Measurements from ENCODE around the gene CD300LG.
"Not testable (repeated sequence)": the region's sequence is repeated elsewhere in the genome, so short reads cannot be mapped to it uniquely, and the experiment has no call there.

The CD300LG gene, protein sequence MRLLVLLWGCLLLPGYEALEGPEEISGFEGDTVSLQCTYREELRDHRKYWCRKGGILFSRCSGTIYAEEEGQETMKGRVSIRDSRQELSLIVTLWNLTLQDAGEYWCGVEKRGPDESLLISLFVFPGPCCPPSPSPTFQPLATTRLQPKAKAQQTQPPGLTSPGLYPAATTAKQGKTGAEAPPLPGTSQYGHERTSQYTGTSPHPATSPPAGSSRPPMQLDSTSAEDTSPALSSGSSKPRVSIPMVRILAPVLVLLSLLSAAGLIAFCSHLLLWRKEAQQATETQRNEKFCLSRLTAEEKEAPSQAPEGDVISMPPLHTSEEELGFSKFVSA

DNA sequence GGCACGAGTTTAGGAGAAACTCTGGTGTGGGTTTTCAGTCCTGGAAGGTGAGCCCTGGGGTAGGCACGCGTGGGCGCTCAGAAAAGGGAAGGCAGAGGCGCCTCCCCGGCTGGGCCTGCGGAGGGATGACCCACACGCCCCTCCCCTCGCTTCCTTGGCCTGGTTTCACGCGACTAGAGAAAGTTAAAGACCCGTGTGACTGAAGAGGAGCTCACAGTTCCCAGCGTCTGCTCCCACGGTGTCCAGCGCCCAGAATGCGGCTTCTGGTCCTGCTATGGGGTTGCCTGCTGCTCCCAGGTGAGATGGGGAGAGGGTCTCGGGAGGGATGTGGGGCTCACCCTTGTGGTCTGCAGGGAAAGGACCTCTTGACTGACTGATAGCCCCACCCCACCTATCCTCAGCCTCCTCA lies at the start of gene CD300LG:
Gene CD300LG, plus strand, starts transcription at position 214 of the 409 bp plus-strand sequence. Its CDS starts 41 bp downstream, at position 255.
- Histone ChIP-seq H3K9ac (ENCODE audit: low read length) (no peak within 1 kb of the TSS), H3K27ac (ENCODE audit: low read depth, low read length) (no peak within 1 kb of the TSS), H3K27me3 (ENCODE audit: control insufficient read depth, insufficient read depth, low read length) (peaks cover 2% of the 10 kb centered on the region), H3K36me3 (ENCODE audit: control insufficient read depth, insufficient read depth, low read length) (no peaks in the 10 kb centered on the region), H3K4me1 (ENCODE audit: control insufficient read depth, insufficient read depth, low read length) (no peaks in the 10 kb centered on the region), H3K4me3 (ENCODE audit: low read length) (no peak within 1 kb of the TSS)

DNA sequence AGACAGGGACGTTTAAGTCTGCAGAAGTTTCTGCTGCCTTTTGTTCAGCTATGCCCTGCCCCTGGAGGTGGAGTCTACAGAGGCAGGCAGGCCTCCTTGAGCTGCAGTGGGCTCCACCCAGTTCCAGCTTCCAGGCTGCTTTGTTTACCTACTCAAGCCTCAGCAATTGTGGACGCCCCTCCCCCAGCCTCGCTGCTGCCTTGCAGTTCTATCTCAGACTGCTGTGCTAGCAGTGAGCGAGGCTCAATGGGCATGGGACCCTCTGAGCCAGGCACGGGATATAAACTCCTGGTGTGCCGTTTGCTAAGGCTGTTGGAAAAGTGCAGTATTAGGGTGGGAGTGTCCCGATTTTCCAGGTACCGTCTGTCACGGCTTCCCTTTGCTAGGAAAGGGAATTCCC lies 49.0 kb upstream of the CD300LG start:
- H3K4me1 ChIP-seq (ENCODE audit: control insufficient read depth, insufficient read depth, low read length); H3K9ac ChIP-seq (ENCODE audit: low read length); H3K27ac ChIP-seq (ENCODE audit: low read depth, low read length); H3K4me3 ChIP-seq (ENCODE audit: low read length); H3K27me3 ChIP-seq (ENCODE audit: control insufficient read depth, insufficient read depth, low read length); H3K36me3 ChIP-seq (ENCODE audit: control insufficient read depth, insufficient read depth, low read length): not testable (repeated sequence)

- Histone ChIP-seq H3K4me1 (ENCODE audit: control insufficient read depth, insufficient read depth, low read length) (no peaks in the 10 kb centered on the region), H3K4me3 (ENCODE audit: low read length) (no peak overlapping the region), H3K27me3 (ENCODE audit: control insufficient read depth, insufficient read depth, low read length) (no peaks in the 10 kb centered on the region), H3K27ac (ENCODE audit: low read depth, low read length) (no peak overlapping the region), H3K9ac (ENCODE audit: low read length) (no peak overlapping the region), H3K36me3 (ENCODE audit: control insufficient read depth, insufficient read depth, low read length) (no peaks in the 10 kb centered on the region)
Measured at GRCh38 chr17:43799047-43799446, 47.9 kb upstream of the CD300LG start.

DNA sequence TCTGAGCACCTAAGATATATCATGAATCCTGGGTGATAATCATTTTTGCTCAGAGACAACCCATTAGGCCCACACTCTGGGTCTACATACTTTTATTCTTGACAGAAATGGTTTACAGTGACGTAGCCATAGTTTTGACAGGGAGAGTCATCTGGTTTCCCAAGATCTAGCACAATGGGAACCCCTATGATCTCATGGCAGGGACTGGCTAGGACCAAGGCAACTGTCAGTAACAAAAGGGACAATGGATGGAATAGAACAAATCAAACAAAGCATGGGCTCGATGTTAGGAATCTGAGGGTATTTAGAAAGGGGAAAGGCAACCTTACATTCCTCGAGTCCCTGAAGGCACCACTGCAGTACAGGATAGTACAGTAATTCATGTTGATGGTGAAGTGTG lies 46.2 kb upstream of the CD300LG start:
- Histone ChIP-seq H3K36me3 (ENCODE audit: control insufficient read depth, insufficient read depth, low read length) (no peaks in the 10 kb centered on the region), H3K27me3 (ENCODE audit: control insufficient read depth, insufficient read depth, low read length) (no peaks in the 10 kb centered on the region), H3K9ac (ENCODE audit: low read length) (no peak overlapping the region), H3K4me1 (ENCODE audit: control insufficient read depth, insufficient read depth, low read length) (no peaks in the 10 kb centered on the region), H3K4me3 (ENCODE audit: low read length) (no peak overlapping the region), H3K27ac (ENCODE audit: low read depth, low read length) (no peak overlapping the region)

DNA sequence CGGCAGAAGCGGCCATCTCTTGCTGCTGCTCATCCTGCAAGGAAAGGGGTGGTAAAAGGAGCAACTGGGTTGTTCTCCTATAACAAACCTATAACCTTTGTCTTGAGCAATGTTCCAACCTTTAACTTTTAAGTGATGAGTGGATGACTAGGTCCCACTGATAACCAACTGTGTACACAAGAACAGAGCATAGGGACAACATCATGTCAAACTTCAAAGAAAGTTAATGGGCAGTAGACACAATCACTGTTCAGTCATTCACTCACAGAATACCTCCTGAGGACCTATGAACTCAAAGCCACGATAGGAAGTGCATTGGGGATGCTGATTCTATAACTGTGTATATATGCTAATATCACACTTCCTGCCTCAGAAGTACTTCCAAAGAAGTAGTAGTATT lies 45.1 kb upstream of the CD300LG start:
- Histone ChIP-seq H3K36me3 (ENCODE audit: control insufficient read depth, insufficient read depth, low read length) (no peaks in the 10 kb centered on the region), H3K9ac (ENCODE audit: low read length) (no peak overlapping the region), H3K27me3 (ENCODE audit: control insufficient read depth, insufficient read depth, low read length) (no peaks in the 10 kb centered on the region), H3K27ac (ENCODE audit: low read depth, low read length) (no peak overlapping the region), H3K4me1 (ENCODE audit: control insufficient read depth, insufficient read depth, low read length) (no peaks in the 10 kb centered on the region), H3K4me3 (ENCODE audit: low read length) (no peak overlapping the region)

DNA sequence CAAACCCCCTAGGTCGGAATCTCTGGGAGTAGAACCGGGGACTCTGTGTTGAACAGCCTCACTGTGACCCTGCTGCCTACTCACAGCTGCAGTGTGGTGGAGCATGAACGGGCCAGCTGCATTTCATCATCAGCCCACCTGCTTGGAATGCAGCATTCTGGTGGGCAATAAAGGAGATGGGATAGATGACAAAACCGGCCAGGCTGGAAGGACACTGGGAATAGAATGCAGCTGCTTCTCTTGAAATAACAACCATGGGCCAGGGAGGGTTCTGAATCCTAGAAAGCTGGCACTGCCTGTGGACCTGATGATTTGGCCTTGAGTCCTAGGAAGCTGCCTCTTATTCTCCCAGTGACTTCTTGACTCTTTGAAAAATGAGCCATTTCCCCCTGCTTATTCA lies 43.2 kb upstream of the CD300LG start:
- no peaks in the 10 kb centered on the region for H3K4me1 ChIP-seq (ENCODE audit: control insufficient read depth, insufficient read depth, low read length)

GRCh38 chr17:43805117-43805516 lies 41.9 kb upstream of the CD300LG start:
- Histone ChIP-seq H3K36me3 (ENCODE audit: control insufficient read depth, insufficient read depth, low read length) (no peaks in the 10 kb centered on the region), H3K4me3 (ENCODE audit: low read length) (no peak overlapping the region), H3K27ac (ENCODE audit: low read depth, low read length) (no peak overlapping the region), H3K9ac (ENCODE audit: low read length) (no peak overlapping the region), H3K4me1 (ENCODE audit: control insufficient read depth, insufficient read depth, low read length) (no peaks in the 10 kb centered on the region), H3K27me3 (ENCODE audit: control insufficient read depth, insufficient read depth, low read length) (no peaks in the 10 kb centered on the region)

More for the DNA sequence above, 43.2 kb upstream of the CD300LG start:
- H3K9ac ChIP-seq (ENCODE audit: low read length) = no peak overlapping the region
- H3K27me3 ChIP-seq (ENCODE audit: control insufficient read depth, insufficient read depth, low read length) = no peaks in the 10 kb centered on the region
- no peak overlapping the region for H3K4me3 ChIP-seq (ENCODE audit: low read length)
- no peaks in the 10 kb centered on the region for H3K36me3 ChIP-seq (ENCODE audit: control insufficient read depth, insufficient read depth, low read length)
- no peak overlapping the region for H3K27ac ChIP-seq (ENCODE audit: low read depth, low read length)

- no peak overlapping the region for H3K27ac ChIP-seq (ENCODE audit: low read depth, low read length)
- H3K4me3 ChIP-seq (ENCODE audit: low read length) = no peak overlapping the region
- H3K27me3 ChIP-seq (ENCODE audit: control insufficient read depth, insufficient read depth, low read length) = no peaks in the 10 kb centered on the region
- H3K4me1 ChIP-seq (ENCODE audit: control insufficient read depth, insufficient read depth, low read length) = no peaks in the 10 kb centered on the region
- no peak overlapping the region for H3K9ac ChIP-seq (ENCODE audit: low read length)
- H3K36me3 ChIP-seq (ENCODE audit: control insufficient read depth, insufficient read depth, low read length) = no peaks in the 10 kb centered on the region
Measured at GRCh38 chr17:43808076-43808475, 38.9 kb upstream of the CD300LG start.

GRCh38 chr17:43809121-43809520 lies 37.9 kb upstream of the CD300LG start:
- no peak overlapping the region for H3K4me3 ChIP-seq (ENCODE audit: low read length)
- no peaks in the 10 kb centered on the region for H3K36me3 ChIP-seq (ENCODE audit: control insufficient read depth, insufficient read depth, low read length)
- no peak overlapping the region for H3K27ac ChIP-seq (ENCODE audit: low read depth, low read length)
- H3K4me1 ChIP-seq (ENCODE audit: control insufficient read depth, insufficient read depth, low read length) = no peaks in the 10 kb centered on the region
- H3K9ac ChIP-seq (ENCODE audit: low read length) = no peak overlapping the region
- no peaks in the 10 kb centered on the region for H3K27me3 ChIP-seq (ENCODE audit: control insufficient read depth, insufficient read depth, low read length)

GRCh38 chr17:43810226-43810715 lies 36.7 kb upstream of the CD300LG start:
- Histone ChIP-seq H3K27me3 (ENCODE audit: control insufficient read depth, insufficient read depth, low read length) (no peaks in the 10 kb centered on the region), H3K9ac (ENCODE audit: low read length) (no peak overlapping the region), H3K4me3 (ENCODE audit: low read length) (no peak overlapping the region), H3K36me3 (ENCODE audit: control insufficient read depth, insufficient read depth, low read length) (no peaks in the 10 kb centered on the region), H3K27ac (ENCODE audit: low read depth, low read length) (no peak overlapping the region), H3K4me1 (ENCODE audit: control insufficient read depth, insufficient read depth, low read length) (no peaks in the 10 kb centered on the region)

GRCh38 chr17:43810823-43811222 lies 36.2 kb upstream of the CD300LG start:
- Histone ChIP-seq H3K27ac (ENCODE audit: low read depth, low read length) (no peak overlapping the region), H3K9ac (ENCODE audit: low read length) (no peak overlapping the region), H3K4me1 (ENCODE audit: control insufficient read depth, insufficient read depth, low read length) (no peaks in the 10 kb centered on the region), H3K4me3 (ENCODE audit: low read length) (no peak overlapping the region), H3K27me3 (ENCODE audit: control insufficient read depth, insufficient read depth, low read length) (no peaks in the 10 kb centered on the region), H3K36me3 (ENCODE audit: control insufficient read depth, insufficient read depth, low read length) (no peaks in the 10 kb centered on the region)

GRCh38 chr17:43812396-43813265 lies 34.3 kb upstream of the CD300LG start:
- H3K27me3 ChIP-seq (ENCODE audit: control insufficient read depth, insufficient read depth, low read length) = no peaks in the 10 kb centered on the region
- no peak overlapping the region for H3K27ac ChIP-seq (ENCODE audit: low read depth, low read length)
- H3K36me3 ChIP-seq (ENCODE audit: control insufficient read depth, insufficient read depth, low read length) = no peaks in the 10 kb centered on the region

More at GRCh38 chr17:43812396-43813265, 34.3 kb upstream of the CD300LG start:
- Histone ChIP-seq H3K4me1 (ENCODE audit: control insufficient read depth, insufficient read depth, low read length) (no peaks in the 10 kb centered on the region), H3K9ac (ENCODE audit: low read length) (no peak overlapping the region), H3K4me3 (ENCODE audit: low read length) (no peak overlapping the region)
